Gastrocnemius medialis (tissue), 4 donors: ENCODE measurements around the gene HSD11B1L. TPM values are rescaled to one million over a fixed set of nuclear protein-coding genes. Genes with fewer than 3 reads are reported as not detected.

Experiments
- ATAC-seq, 2 donors: fragments of 150-250 bp; one replicate each; pipeline ENCODE4 v1.9.1; 2016
- DNase-seq, 2 donors: peaks; one replicate each; pipeline ENCODE4 v3.0.0-alpha.2; 2019
- H3K27ac ChIP-seq, 4 donors: fragments of 200-600 bp; sonication (generic); 1 replicate in 1 of 4; 2 replicates in 3 of 4; pipeline ENCODE4 v1.5.1; 2016 to 2018; ENCODE audit warnings: mild to moderate bottlenecking in 2 of 4, moderate library complexity in 1 of 4
- H3K27me3 ChIP-seq, 3 donors: fragments of 200-600 bp; sonication (generic) in 2 of 3; 1 replicate in 1 of 3; 2 replicates in 2 of 3; pipeline versions ENCODE4 v1.5.1 to v1.6.0; 2016 to 2019; ENCODE audit warnings: mild to moderate bottlenecking in 1 of 3, moderate library complexity in 1 of 3
- H3K36me3 ChIP-seq, 2 donors: fragments of 200-600 bp; sonication (generic) in 1 of 2; one replicate each; pipeline ENCODE4 v1.5.1; 2017 to 2018
- H3K4me1 ChIP-seq, 2 donors: fragments of 200-600 bp; sonication (generic) in 1 of 2; one replicate each; pipeline ENCODE4 v1.5.1; 2016 to 2017; ENCODE audit warnings: mild to moderate bottlenecking in 2 of 2
- H3K4me3 ChIP-seq, 4 donors: fragments of 200-600 bp; sonication (generic) in 3 of 4; 1 replicate in 1 of 4; 2 replicates in 3 of 4; pipeline ENCODE4 v1.5.1; 2016 to 2019; ENCODE audit warnings: mild to moderate bottlenecking in 2 of 4
- H3K9me3 ChIP-seq, 3 donors: fragments of 200-600 bp; sonication (generic) in 2 of 3; 1 replicate in 1 of 3; 2 replicates in 2 of 3; pipeline ENCODE4 v1.5.1; 2016 to 2019
- POLR2A ChIP-seq, 2 donors: fragments of 450-650 bp; IDR thresholded peaks; one replicate each; pipeline ENCODE4 v1.6.1; 2017; ENCODE audit warnings: antibody characterized with exemption in 2 of 2, mild to moderate bottlenecking in 2 of 2, moderate library complexity in 2 of 2
- in situ Hi-C, 4 donors: fragments of 200-750 bp; cut with MboI; loops; one replicate each; pipeline versions ENCODE4 v1.15.0 to v1.8.0; 2017; ENCODE audit warnings: low sequenced_read_pairs in 4 of 4
- intact Hi-C: fragments of 100-400 bp; cut with DNase I; formaldehyde crosslinking; loops from one replicate; pipeline ENCODE4 v1.15.1; 2023; ENCODE audit warnings: low total_unique reads
- total RNA-seq, 4 donors: library from RNA; depleted of rRNA; stranded (reverse); fragments of >200 nt; gene quantifications; one replicate each; pipeline versions ENCODE4 v1.1.0 to v1.2.3, GENCODE V29; 2016
- TF ChIP-seq, protein P1 (sequence below), 5 experiments: fragments of 450-650 bp in 3 of 5; fragments of 200-600 bp in 2 of 5; sonication (generic) in 2 of 5; IDR thresholded peaks in 4 of 5; conservative IDR thresholded peaks in 1 of 5; 1 replicate in 4 of 5; 2 replicates in 1 of 5; pipeline ENCODE4 v1.5.1; 2016 to 2019; ENCODE audit warnings: antibody characterized with exemption in 5 of 5, mild to moderate bottlenecking in 3 of 5, moderate library complexity in 3 of 5

Gene HSD11B1L
- total RNA-seq, 4 donors from 2014 or later = 5.8 to 33.2 (median 21.5) TPM

DNA sequence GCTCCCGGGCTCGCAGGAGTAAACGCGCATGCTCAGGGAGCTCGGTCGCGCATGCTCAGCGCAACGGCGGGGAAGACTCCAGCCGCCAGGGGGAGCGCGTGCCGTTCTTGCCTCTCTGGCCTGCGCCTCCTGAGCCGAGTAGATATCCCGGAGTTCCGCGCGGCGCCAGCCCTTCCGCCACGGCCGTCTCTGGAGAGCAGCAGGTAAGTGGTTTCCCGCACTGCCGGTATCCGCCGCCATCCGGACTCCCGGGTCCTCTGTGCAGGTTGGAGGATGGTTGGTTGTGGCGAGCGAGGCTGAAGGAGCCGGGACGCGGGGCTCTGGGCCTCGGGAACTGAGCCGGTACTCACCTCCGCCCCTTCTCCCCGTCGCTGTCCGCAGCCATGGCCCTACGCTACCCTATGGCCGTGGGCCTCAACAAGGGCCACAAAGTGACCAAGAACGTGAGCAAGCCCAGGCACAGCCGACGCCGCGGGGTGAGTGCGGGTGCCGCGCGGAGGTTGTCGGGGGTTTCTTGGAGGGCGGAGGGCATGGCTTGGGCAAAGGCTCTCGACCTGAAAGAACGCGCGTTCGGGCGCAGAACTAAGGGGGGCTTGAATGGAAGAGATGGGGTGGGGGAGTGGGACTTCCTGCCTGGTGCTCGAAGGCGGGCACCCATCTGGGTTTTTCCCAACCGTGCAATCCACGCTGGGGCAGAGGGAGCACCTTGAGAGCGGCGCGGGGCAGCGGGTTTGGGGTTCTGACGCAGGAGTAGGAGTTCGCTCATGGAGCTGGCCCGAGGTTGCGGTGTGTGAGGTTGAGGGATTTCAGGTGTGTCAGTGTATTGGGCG lies 9.5 kb downstream of the HSD11B1L start, which contains the start of gene RPL36:
Gene RPL36 (plus strand): TSS at position 171 of the 830 bp plus-strand sequence. CDS start 213 bp downstream, at position 384.
- H3K27ac ChIP-seq = peak within 1 kb of the TSS; percentile 83 to 94 (median 86)
- TF ChIP-seq, protein P1, sequence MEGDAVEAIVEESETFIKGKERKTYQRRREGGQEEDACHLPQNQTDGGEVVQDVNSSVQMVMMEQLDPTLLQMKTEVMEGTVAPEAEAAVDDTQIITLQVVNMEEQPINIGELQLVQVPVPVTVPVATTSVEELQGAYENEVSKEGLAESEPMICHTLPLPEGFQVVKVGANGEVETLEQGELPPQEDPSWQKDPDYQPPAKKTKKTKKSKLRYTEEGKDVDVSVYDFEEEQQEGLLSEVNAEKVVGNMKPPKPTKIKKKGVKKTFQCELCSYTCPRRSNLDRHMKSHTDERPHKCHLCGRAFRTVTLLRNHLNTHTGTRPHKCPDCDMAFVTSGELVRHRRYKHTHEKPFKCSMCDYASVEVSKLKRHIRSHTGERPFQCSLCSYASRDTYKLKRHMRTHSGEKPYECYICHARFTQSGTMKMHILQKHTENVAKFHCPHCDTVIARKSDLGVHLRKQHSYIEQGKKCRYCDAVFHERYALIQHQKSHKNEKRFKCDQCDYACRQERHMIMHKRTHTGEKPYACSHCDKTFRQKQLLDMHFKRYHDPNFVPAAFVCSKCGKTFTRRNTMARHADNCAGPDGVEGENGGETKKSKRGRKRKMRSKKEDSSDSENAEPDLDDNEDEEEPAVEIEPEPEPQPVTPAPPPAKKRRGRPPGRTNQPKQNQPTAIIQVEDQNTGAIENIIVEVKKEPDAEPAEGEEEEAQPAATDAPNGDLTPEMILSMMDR (IDR thresholded peaks at IDR 0.05 in 4 of 5, conservative IDR thresholded peaks at IDR 0.05 in 1 of 5) = peak; percentile 94 to 98 (median 95)
- TF ChIP-seq POLR2A (IDR thresholded peaks at IDR 0.05) = peak; percentile 86 to 91
- no peaks in the 10 kb centered on the region for H3K9me3 ChIP-seq
- in situ Hi-C loops = no loop called here
- H3K4me3 ChIP-seq = peak within 1 kb of the TSS; percentile 71 to 93 (median 84)
- peaks cover 0 to 34% of the 10 kb centered on the region in 2 donors for H3K36me3 ChIP-seq
- DNase-seq (peak; percentile 96), ATAC-seq (peak; percentile 76 to 77)
- H3K27me3 ChIP-seq = no peaks in the 10 kb centered on the region
- H3K4me1 ChIP-seq = peaks cover 21 to 25% of the 10 kb centered on the region in 2 donors
- intact Hi-C loops = loop anchor here (1.0 kb wide), 1 partner anchor 30 kb away; the partner anchor contains the start of genes CATSPERD and LONP1

DNA sequence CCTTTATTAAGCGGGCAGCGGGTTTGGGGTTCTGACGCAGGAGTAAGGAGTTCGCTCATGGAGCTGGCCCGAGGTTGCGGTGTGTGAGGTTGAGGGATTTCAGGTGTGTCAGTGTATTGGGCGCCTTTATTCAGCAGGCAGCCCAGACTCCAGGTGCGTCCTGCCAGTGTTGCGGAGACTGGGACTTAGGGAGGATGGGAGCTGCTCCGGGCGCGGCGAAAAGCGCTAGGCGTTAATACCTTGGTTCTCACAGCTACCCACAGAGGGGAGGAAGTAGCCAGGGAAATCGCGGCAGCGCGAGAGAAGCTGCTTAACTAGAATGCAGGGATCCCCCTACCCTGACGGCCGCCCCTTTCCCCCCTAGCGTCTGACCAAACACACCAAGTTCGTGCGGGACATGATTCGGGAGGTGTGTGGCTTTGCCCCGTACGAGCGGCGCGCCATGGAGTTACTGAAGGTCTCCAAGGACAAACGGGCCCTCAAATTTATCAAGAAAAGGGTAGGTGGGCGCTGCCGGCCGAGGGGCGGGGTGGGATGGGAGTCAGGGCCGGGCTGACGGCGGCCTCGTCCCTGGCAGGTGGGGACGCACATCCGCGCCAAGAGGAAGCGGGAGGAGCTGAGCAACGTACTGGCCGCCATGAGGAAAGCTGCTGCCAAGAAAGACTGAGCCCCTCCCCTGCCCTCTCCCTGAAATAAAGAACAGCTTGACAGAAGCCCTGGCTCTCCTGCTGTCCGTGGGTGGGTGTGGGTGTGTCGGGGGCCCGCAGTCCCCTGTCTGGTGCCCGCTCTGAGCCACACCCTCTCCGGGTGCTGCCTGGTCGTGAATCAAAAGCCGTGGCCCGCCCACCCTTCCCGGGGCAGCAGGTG lies 10.4 kb downstream of the HSD11B1L start:
- ATAC-seq (no peak), DNase-seq (peak in 1 of 2 donors; percentile 63)
- H3K4me3 ChIP-seq = peak overlapping the region; percentile 71 to 93 (median 84)
- H3K36me3 ChIP-seq = peaks cover 0 to 43% of the 10 kb centered on the region in 2 donors
- peak in 1 of 2 donors; percentile 19 for TF ChIP-seq POLR2A (IDR thresholded peaks at IDR 0.05)
- TF ChIP-seq, protein P1 (IDR thresholded peaks at IDR 0.05 in 4 of 5, conservative IDR thresholded peaks at IDR 0.05 in 1 of 5) = no peak
- peaks cover 21 to 24% of the 10 kb centered on the region in 2 donors for H3K4me1 ChIP-seq
- peak overlapping the region; percentile 83 to 94 (median 86) for H3K27ac ChIP-seq
- intact Hi-C loops = loop anchor here (1.0 kb wide), 1 partner anchor 29 kb away; the partner anchor contains the start of genes CATSPERD and LONP1
- H3K9me3 ChIP-seq = no peaks in the 10 kb centered on the region
- in situ Hi-C loops = no loop called here
- no peaks in the 10 kb centered on the region for H3K27me3 ChIP-seq

- Histone ChIP-seq H3K4me3 (peak overlapping the region; percentile 71 to 93 (median 84)), H3K27me3 (no peaks in the 10 kb centered on the region), H3K36me3 (peaks cover 0 to 45% of the 10 kb centered on the region in 2 donors), H3K9me3 (no peaks in the 10 kb centered on the region), H3K4me1 (peaks cover 21% of the 10 kb centered on the region in 2 donors), H3K27ac (peak overlapping the region; percentile 83 to 94 (median 86))
- in situ Hi-C loops (no loop called here), intact Hi-C loops (no loop called here)
- ATAC-seq (no peak), DNase-seq (no peak)
- TF ChIP-seq, protein P1 (IDR thresholded peaks at IDR 0.05 in 4 of 5, conservative IDR thresholded peaks at IDR 0.05 in 1 of 5) = no peak
- no peak for TF ChIP-seq POLR2A (IDR thresholded peaks at IDR 0.05)
Observed at GRCh38 chr19:5691822-5692722, 11.2 kb downstream of the HSD11B1L start.

- no peaks in the 10 kb centered on the region for H3K9me3 ChIP-seq
- TF ChIP-seq, protein P1 (IDR thresholded peaks at IDR 0.05 in 4 of 5, conservative IDR thresholded peaks at IDR 0.05 in 1 of 5) = no peak
- TF ChIP-seq POLR2A (IDR thresholded peaks at IDR 0.05) = no peak
- in situ Hi-C loops = no loop called here
- H3K27me3 ChIP-seq = no peaks in the 10 kb centered on the region
- peak overlapping the region in 3 of 4 donors; percentile 9 to 94 (median 83) for H3K27ac ChIP-seq
- ATAC-seq (no peak), DNase-seq (no peak)
- H3K4me3 ChIP-seq = no peak overlapping the region
- H3K4me1 ChIP-seq = peaks cover 18 to 21% of the 10 kb centered on the region in 2 donors
- intact Hi-C loops = no loop called here
- H3K36me3 ChIP-seq = peaks cover 0 to 45% of the 10 kb centered on the region in 2 donors
Observed at GRCh38 chr19:5692723-5693194, 11.9 kb downstream of the HSD11B1L start.
